B cell (primary cell): ENCODE results near the gene ZNF681. TPM values are rescaled to one million over a fixed set of nuclear protein-coding genes. Genes with fewer than 3 reads are reported as not detected.

ENCODE experiments used
- ATAC-seq: fragments of 200-7000 bp; cut with Tn5 transposase; one replicate; pipeline ENCODE4 v1.10.0; 2021; ENCODE audit warnings: low read depth, mild to moderate bottlenecking, moderate number of reproducible peaks, moderate library complexity
- CTCF ChIA-PET: fragments of 350-600 bp; sonication (Branson Sonifier 250); formaldehyde crosslinking; loops from one replicate; lab custom pipeline; 2021; ENCODE audit warnings: antibody characterized with exemption, inconsistent platforms; lab: Charles Lee
- POLR2A ChIA-PET: fragments of 350-600 bp; sonication (Branson Sonifier 250); formaldehyde crosslinking; loops from one replicate; lab custom pipeline; 2021; ENCODE audit warnings: antibody characterized with exemption; lab: Charles Lee
- DNase-seq: peaks from one replicate; pipeline ENCODE4 v3.0.0; 2013
- H2AFZ ChIP-seq: 2 replicates; pipeline ENCODE4 v1.6.1; 2012; ENCODE audit warnings: mild to moderate bottlenecking, low read depth, low read length; ENCODE audit not compliant: insufficient read depth, poor library complexity, severe bottlenecking
- H3K27ac ChIP-seq, 2 donors: 1 replicate in 1 of 2; 2 replicates in 1 of 2; pipeline ENCODE4 v1.5.1; 2012 to 2013; ENCODE audit warnings: low read length in 2 of 2, mild to moderate bottlenecking in 2 of 2, moderate library complexity in 1 of 2
- H3K27me3 ChIP-seq, 4 experiments: fragments of 200-600 bp in 1 of 4; sonication (generic) in 1 of 4; replicated peaks in 1 of 4; 1 replicate in 2 of 4; 2 replicates in 2 of 4; pipeline versions ENCODE4 v1.6.1 to v1.7.0; 2013 to 2016; ENCODE audit warnings: low read length in 3 of 4, mild to moderate bottlenecking in 2 of 4, mixed read lengths in 1 of 4, moderate library complexity in 1 of 4; ENCODE audit not compliant: insufficient read depth in 4 of 4, control insufficient read depth in 3 of 4; ENCODE audit errors: control extremely low read depth in 1 of 4
- H3K36me3 ChIP-seq, 2 experiments: replicated peaks in 1 of 2; 1 replicate in 1 of 2; 2 replicates in 1 of 2; pipeline versions ENCODE4 v1.6.1 to v1.7.1; 2013; ENCODE audit warnings: low read length in 1 of 2; ENCODE audit not compliant: insufficient read depth in 2 of 2, control insufficient read depth in 1 of 2; ENCODE audit errors: control extremely low read depth in 1 of 2, extremely low read depth in 1 of 2
- H3K4me1 ChIP-seq, 2 donors: fragments of 200-600 bp in 1 of 2; sonication (generic) in 1 of 2; 1 replicate in 1 of 2; 2 replicates in 1 of 2; pipeline versions ENCODE4 v1.5.1 to v1.6.1; 2013 to 2017; ENCODE audit warnings: low read length in 2 of 2; ENCODE audit not compliant: control insufficient read depth in 2 of 2, insufficient read depth in 2 of 2
- H3K4me2 ChIP-seq: replicated peaks from 2 replicates; pipeline ENCODE3; 2012; ENCODE audit warnings: mild to moderate bottlenecking, low read depth, low read length; ENCODE audit not compliant: poor library complexity, severe bottlenecking
- H3K4me3 ChIP-seq, 5 experiments: fragments of 200-600 bp in 1 of 5; sonication (generic) in 1 of 5; 1 replicate in 3 of 5; 2 replicates in 2 of 5; pipeline versions ENCODE4 v1.5.1 to v1.7.0; 2011 to 2016; ENCODE audit warnings: low read length in 4 of 5, mild to moderate bottlenecking in 4 of 5, low read depth in 2 of 5, control low read depth in 1 of 5, moderate library complexity in 1 of 5; ENCODE audit not compliant: insufficient read depth in 1 of 5; ENCODE audit errors: control extremely low read depth in 1 of 5, extremely low read depth in 1 of 5
- H3K79me2 ChIP-seq: fragments of 200-600 bp; sonication (generic); one replicate; pipeline ENCODE4 v1.6.0; 2016; ENCODE audit warnings: low read length; ENCODE audit not compliant: control insufficient read depth, insufficient read depth
- H3K9ac ChIP-seq: fragments of 200-600 bp; sonication (generic); 2 replicates; pipeline ENCODE4 v1.6.1; 2017; ENCODE audit warnings: mild to moderate bottlenecking, low read length, moderate library complexity
- H3K9me3 ChIP-seq, 3 donors: one replicate each; pipeline versions ENCODE4 v1.6.1 to v1.7.1; 2013; ENCODE audit warnings: low read length in 2 of 3; ENCODE audit not compliant: control insufficient read depth in 2 of 3, insufficient read depth in 1 of 3; ENCODE audit errors: control extremely low read depth in 1 of 3
- H4K20me1 ChIP-seq: 2 replicates; pipeline ENCODE4 v1.6.0; 2012; ENCODE audit warnings: mild to moderate bottlenecking, low read length; ENCODE audit not compliant: insufficient read depth, control insufficient read depth, poor library complexity, severe bottlenecking
- H3K27ac Mint-ChIP-seq: one replicate; pipeline ENCODE4 v1.8.0; 2021; ENCODE audit warnings: mixed read lengths
- H3K27me3 Mint-ChIP-seq: one replicate; pipeline ENCODE4 v1.8.0; 2021; ENCODE audit warnings: mixed read lengths
- H3K4me1 Mint-ChIP-seq: one replicate; pipeline ENCODE4 v1.8.0; 2021; ENCODE audit warnings: mixed read lengths
- H3K4me3 Mint-ChIP-seq: one replicate; pipeline ENCODE4 v1.8.0; 2021; ENCODE audit warnings: mixed read lengths
- H3K9me3 Mint-ChIP-seq: one replicate; pipeline ENCODE4 v1.8.0; 2022; ENCODE audit warnings: mixed read lengths; ENCODE audit not compliant: insufficient read depth
- EZH2 ChIP-seq: IDR thresholded peaks from 2 replicates; pipeline ENCODE4 v1.6.1; 2012; ENCODE audit warnings: borderline replicate concordance, low read depth, mild to moderate bottlenecking, moderate library complexity, low read length; ENCODE audit not compliant: insufficient read depth, poor library complexity, severe bottlenecking
- WGBS: methylation state at CpG from one replicate; pipeline ENCODE4 v1.1.5; 2013; ENCODE audit warnings: missing lambda C conversion rate; ENCODE audit not compliant: insufficient coverage; 5-methylcytosine and 5-hydroxymethylcytosine counted together
- intact Hi-C: fragments of 100-400 bp; cut with micrococcal nuclease; formaldehyde crosslinking; loops from one replicate; pipeline ENCODE4 v1.10.0; 2022
- polyA plus RNA-seq: library from polyadenylated mRNA; depleted of rRNA; stranded (reverse); fragments of >200 nt; gene quantifications from 2 replicates; pipeline ENCODE4 v1.2.3, GENCODE V29; 2012
- total RNA-seq, 2 donors: library from RNA; stranded (reverse); fragments of 120-200 nt in 1 of 2; gene quantifications; 1 replicate in 1 of 2; 2 replicates in 1 of 2; pipeline versions ENCODE4 v1.2.3 to v1.2.4, GENCODE V29; 2013 to 2022
- TF ChIP-seq, protein P1 (sequence below): fragments of 200-600 bp; IDR thresholded peaks from one replicate; pipeline ENCODE4 v1.8.0; 2022; ENCODE audit warnings: antibody characterized with exemption, mild to moderate bottlenecking

The ZNF681 gene
- total and polyA plus RNA-seq, 2 donors (not counting 1 experiment from before 2014, with no cell fraction given): 1.1 to 8.5 TPM

DNA sequence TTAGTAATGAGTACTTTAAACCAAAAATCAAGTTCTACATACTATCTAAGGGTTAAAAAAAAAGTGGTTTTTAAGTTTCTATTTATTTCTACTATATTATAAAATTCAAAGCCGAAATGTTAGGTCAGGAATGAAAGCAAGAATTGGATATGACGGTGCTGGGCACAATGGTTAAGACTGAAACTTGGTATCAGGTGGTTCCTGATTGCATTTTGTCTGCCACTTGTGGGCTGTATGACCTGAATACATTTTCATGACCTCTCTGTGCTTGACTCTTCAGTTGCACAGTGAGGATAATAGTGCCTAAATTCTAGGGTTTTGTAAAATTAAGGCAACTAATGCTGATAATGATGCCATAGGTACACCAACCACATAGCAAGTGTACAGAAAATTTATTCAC, 49.3 kb downstream of the ZNF681 start:
- no peak overlapping the region for H3K9ac ChIP-seq
- Mint-ChIP-seq H3K4me1 (no peaks in the 10 kb centered on the region), H3K4me3 (no peak overlapping the region), H3K9me3 (no peaks in the 10 kb centered on the region), H3K27ac (no peak overlapping the region), H3K27me3 (no peaks in the 10 kb centered on the region)
- DNase-seq (no peak), ATAC-seq (no peak)
- no peaks in the 10 kb centered on the region for H3K4me1 ChIP-seq
- CTCF ChIA-PET: no interaction called here
- H3K27me3 ChIP-seq: no peaks in the 10 kb centered on the region
- H3K4me3 ChIP-seq: no peak overlapping the region
- peaks cover 0 to 12% (median 0%) of the 10 kb centered on the region in 3 donors for H3K9me3 ChIP-seq
- no peaks in the 10 kb centered on the region for H4K20me1 ChIP-seq
- H3K4me2 ChIP-seq: no peak overlapping the region
- no peaks in the 10 kb centered on the region for H3K36me3 ChIP-seq
- TF ChIP-seq, protein P1, sequence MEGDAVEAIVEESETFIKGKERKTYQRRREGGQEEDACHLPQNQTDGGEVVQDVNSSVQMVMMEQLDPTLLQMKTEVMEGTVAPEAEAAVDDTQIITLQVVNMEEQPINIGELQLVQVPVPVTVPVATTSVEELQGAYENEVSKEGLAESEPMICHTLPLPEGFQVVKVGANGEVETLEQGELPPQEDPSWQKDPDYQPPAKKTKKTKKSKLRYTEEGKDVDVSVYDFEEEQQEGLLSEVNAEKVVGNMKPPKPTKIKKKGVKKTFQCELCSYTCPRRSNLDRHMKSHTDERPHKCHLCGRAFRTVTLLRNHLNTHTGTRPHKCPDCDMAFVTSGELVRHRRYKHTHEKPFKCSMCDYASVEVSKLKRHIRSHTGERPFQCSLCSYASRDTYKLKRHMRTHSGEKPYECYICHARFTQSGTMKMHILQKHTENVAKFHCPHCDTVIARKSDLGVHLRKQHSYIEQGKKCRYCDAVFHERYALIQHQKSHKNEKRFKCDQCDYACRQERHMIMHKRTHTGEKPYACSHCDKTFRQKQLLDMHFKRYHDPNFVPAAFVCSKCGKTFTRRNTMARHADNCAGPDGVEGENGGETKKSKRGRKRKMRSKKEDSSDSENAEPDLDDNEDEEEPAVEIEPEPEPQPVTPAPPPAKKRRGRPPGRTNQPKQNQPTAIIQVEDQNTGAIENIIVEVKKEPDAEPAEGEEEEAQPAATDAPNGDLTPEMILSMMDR: no peak
- no peak for TF ChIP-seq EZH2
- intact Hi-C loops: no loop called here
- WGBS: 80% methylated on average over 1 of the region's 2 CpGs
- POLR2A ChIA-PET: no interaction called here
- no peak overlapping the region for H3K27ac ChIP-seq
- H3K79me2 ChIP-seq: no peaks in the 10 kb centered on the region
- H2AFZ ChIP-seq: no peak overlapping the region

DNA sequence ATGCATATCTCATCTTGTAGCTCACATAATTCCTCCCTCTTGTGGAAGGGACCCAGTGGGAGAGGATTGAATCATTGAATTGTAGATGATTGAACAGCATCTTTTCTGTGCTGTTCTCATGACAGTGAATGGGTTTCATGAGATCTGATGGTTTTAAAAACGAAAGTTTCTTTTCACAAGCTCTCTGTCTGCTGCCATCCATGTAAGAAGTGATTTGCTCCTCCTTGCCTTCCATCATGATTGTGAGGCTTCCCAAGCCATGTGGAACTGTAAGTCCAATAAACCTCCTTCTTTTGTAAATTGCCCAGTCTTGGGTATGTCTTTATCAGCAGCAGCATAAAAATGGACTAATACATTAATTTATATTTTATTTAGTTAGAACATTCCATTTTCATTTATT, 52.0 kb downstream of the ZNF681 start:
- Histone ChIP-seq H3K27ac (no peak overlapping the region), H4K20me1 (no peaks in the 10 kb centered on the region), H3K9ac (no peak overlapping the region), H3K36me3 (no peaks in the 10 kb centered on the region), H3K4me1 (no peaks in the 10 kb centered on the region), H3K79me2 (no peaks in the 10 kb centered on the region), H2AFZ (no peak overlapping the region), H3K4me2 (no peak overlapping the region), H3K4me3 (no peak overlapping the region), H3K27me3 (no peaks in the 10 kb centered on the region), H3K9me3 (peaks cover 0 to 8% (median 0%) of the 10 kb centered on the region in 3 donors)
- H3K4me1 Mint-ChIP-seq: no peaks in the 10 kb centered on the region
- 100% methylated on average over 1 of the region's 1 CpG for WGBS
- intact Hi-C loops: no loop called here
- TF ChIP-seq EZH2: no peak
- TF ChIP-seq, protein P1: no peak
- DNase-seq: no peak
- POLR2A ChIA-PET: no interaction called here
- CTCF ChIA-PET: no interaction called here
- no peak for ATAC-seq
- H3K9me3 Mint-ChIP-seq: peaks cover 5% of the 10 kb centered on the region
- no peaks in the 10 kb centered on the region for H3K27me3 Mint-ChIP-seq
- H3K4me3 Mint-ChIP-seq: no peak overlapping the region
- no peak overlapping the region for H3K27ac Mint-ChIP-seq
